WTC11 (cell line): ENCODE data around the gene MTX1.

Source experiments
- RELA ChIP-seq: sonication (generic); formaldehyde crosslinking; IDR thresholded peaks from 2 replicates; pipeline ENCODE4 v1.8.1; 2022; ENCODE audit warnings: missing genetic modification reagents, mild to moderate bottlenecking, borderline replicate concordance
- TF ChIP-seq, protein P1 (sequence below): fragments of 200-600 bp; IDR thresholded peaks from 2 replicates; pipeline ENCODE4 v1.8.0; 2022; ENCODE audit warnings: antibody characterized with exemption
- TF ChIP-seq, protein P2 (sequence below): fragments of 250-450 bp; sonication (Bioruptor Pico); IDR thresholded peaks from 2 replicates; pipeline ENCODE4 v1.9.0; 2021; ENCODE audit warnings: moderate library complexity, mild to moderate bottlenecking, inconsistent platforms, borderline replicate concordance
- TF ChIP-seq, protein P3 (sequence below): sonication (generic); formaldehyde crosslinking; IDR thresholded peaks from 2 replicates; pipeline ENCODE4 v1.8.1; 2023; ENCODE audit warnings: mild to moderate bottlenecking, missing genetic modification reagents

DNA sequence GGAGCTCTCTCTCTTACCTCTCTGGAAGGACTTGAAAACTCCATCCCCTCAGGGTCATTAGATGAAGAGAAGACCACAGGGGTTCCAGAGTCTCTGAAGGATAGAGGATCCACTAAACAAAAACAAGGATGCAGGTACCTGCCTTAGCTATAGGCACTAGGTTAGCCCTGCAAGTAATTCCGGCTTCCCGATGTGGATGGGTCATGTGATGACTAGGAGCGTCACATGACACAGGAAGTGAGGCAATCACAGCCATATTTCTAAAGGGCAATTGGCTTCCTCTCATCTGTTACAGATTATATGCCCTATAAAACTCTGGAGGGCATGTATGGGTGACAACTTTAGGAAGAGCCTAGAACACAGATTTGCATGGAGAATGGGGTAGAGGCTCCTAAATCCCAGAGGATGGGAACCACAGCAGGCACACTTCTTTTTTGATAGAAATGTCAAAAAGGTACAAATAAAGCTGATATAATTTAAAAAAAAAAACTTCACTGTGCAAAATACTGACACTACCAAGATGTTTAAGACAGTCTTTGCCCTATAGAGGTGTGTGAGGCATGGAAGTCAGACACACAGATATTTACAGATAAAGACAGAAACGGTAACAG, 32.7 kb downstream of the MTX1 start:
- TF ChIP-seq, protein P1, sequence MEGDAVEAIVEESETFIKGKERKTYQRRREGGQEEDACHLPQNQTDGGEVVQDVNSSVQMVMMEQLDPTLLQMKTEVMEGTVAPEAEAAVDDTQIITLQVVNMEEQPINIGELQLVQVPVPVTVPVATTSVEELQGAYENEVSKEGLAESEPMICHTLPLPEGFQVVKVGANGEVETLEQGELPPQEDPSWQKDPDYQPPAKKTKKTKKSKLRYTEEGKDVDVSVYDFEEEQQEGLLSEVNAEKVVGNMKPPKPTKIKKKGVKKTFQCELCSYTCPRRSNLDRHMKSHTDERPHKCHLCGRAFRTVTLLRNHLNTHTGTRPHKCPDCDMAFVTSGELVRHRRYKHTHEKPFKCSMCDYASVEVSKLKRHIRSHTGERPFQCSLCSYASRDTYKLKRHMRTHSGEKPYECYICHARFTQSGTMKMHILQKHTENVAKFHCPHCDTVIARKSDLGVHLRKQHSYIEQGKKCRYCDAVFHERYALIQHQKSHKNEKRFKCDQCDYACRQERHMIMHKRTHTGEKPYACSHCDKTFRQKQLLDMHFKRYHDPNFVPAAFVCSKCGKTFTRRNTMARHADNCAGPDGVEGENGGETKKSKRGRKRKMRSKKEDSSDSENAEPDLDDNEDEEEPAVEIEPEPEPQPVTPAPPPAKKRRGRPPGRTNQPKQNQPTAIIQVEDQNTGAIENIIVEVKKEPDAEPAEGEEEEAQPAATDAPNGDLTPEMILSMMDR = no peak
- TF ChIP-seq RELA = no peak
- TF ChIP-seq, protein P2, sequence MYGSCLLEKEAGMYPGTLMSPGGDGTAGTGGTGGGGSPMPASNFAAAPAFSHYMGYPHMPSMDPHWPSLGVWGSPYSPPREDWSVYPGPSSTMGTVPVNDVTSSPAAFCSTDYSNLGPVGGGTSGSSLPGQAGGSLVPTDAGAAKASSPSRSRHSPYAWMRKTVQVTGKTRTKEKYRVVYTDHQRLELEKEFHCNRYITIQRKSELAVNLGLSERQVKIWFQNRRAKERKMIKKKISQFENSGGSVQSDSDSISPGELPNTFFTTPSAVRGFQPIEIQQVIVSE (CRISPR knock-in tag) = no peak
- TF ChIP-seq, protein P3, sequence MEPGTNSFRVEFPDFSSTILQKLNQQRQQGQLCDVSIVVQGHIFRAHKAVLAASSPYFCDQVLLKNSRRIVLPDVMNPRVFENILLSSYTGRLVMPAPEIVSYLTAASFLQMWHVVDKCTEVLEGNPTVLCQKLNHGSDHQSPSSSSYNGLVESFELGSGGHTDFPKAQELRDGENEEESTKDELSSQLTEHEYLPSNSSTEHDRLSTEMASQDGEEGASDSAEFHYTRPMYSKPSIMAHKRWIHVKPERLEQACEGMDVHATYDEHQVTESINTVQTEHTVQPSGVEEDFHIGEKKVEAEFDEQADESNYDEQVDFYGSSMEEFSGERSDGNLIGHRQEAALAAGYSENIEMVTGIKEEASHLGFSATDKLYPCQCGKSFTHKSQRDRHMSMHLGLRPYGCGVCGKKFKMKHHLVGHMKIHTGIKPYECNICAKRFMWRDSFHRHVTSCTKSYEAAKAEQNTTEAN = no peak
